HepG2 (cell line): Measurements from ENCODE around the gene MTIF2. TPM values are rescaled to one million over a fixed set of nuclear protein-coding genes. Genes with fewer than 3 reads are reported as not detected.

Experiments used
- AKNA ChIP-seq: sonication (generic); formaldehyde crosslinking; IDR thresholded peaks from 2 replicates; pipeline ENCODE4 v1.4.0; 2020; ENCODE audit warnings: missing genetic modification reagents, borderline replicate concordance
- HNRNPK ChIP-seq: fragments of 200-400 bp; formaldehyde crosslinking; IDR thresholded peaks from 2 replicates; pipeline ENCODE4 v1.6.1; 2018; ENCODE audit warnings: low read length, low read depth, moderate library complexity, mild to moderate bottlenecking; ENCODE audit not compliant: poor library complexity, severe bottlenecking
- SUZ12 ChIP-seq: fragments of 150-350 bp; IDR thresholded peaks from 2 replicates; pipeline ENCODE4 v1.6.1; 2014; ENCODE audit warnings: low read depth, low read length
- ZBTB43 ChIP-seq: sonication (generic); formaldehyde crosslinking; conservative IDR thresholded peaks from 2 replicates; pipeline ENCODE4 v1.4.0; 2020; ENCODE audit warnings: missing genetic modification reagents
- ZBTB44 ChIP-seq: sonication (generic); formaldehyde crosslinking; IDR thresholded peaks from 2 replicates; pipeline ENCODE4 v1.4.0; 2020; ENCODE audit warnings: missing genetic modification reagents
- ZFP82 ChIP-seq: sonication (generic); formaldehyde crosslinking; IDR thresholded peaks from 2 replicates; pipeline ENCODE4 v1.5.1; 2020; ENCODE audit warnings: mild to moderate bottlenecking, missing genetic modification reagents, borderline replicate concordance
- ZNF274 ChIP-seq: sonication (generic); formaldehyde crosslinking; IDR thresholded peaks from 2 replicates; pipeline ENCODE4 v1.5.1; 2020; ENCODE audit warnings: mild to moderate bottlenecking, missing genetic modification reagents
- polyA plus RNA-seq, 8 experiments: library from polyadenylated mRNA; depleted of rRNA in 3 of 8; stranded (reverse) in 7 of 8; unstranded in 1 of 8; fragments of >200 nt; fragmentation: Illumina TruSeq in 4 of 8; extraction: Trizol in 4 of 8; gene quantifications; 2 replicates each; pipeline versions ENCODE4 v1.2.1 to v1.2.3, GENCODE V29; 2011 to 2016; ENCODE audit warnings: low read depth in 4 of 8, missing spikeins in 1 of 8, mixed read lengths in 1 of 8; ENCODE audit not compliant: insufficient read depth in 1 of 8
- total RNA-seq, 5 experiments: library from RNA; depleted of rRNA; stranded (reverse); fragments of >200 nt; fragmentation: Illumina TruSeq; extraction: Trizol; gene quantifications; 2 replicates each; pipeline ENCODE4 v1.2.3, GENCODE V29; 2016; ENCODE audit warnings: low read depth in 1 of 5
- TF ChIP-seq, protein P1 (sequence below): sonication (generic); formaldehyde crosslinking; IDR thresholded peaks from 2 replicates; pipeline ENCODE4 v1.4.0; 2020; ENCODE audit warnings: missing genetic modification reagents, borderline replicate concordance
- TF ChIP-seq, protein P2 (sequence below): sonication (generic); formaldehyde crosslinking; IDR thresholded peaks from 2 replicates; pipeline ENCODE4 v1.4.0; 2020; ENCODE audit warnings: mild to moderate bottlenecking, missing genetic modification reagents, borderline replicate concordance

Gene MTIF2
- total and polyA plus RNA-seq, 2 of the 13 experiments (the other 11 are each of a cell fraction or from before 2014, with no cell fraction given), result 32.1 to 92.1 TPM

GRCh38 chr2:55232084-55232862 lies 36.8 kb downstream of the MTIF2 start, which contains the start of the genes CLHC1 and RPS27A (continued):
- TF ChIP-seq, protein P1, sequence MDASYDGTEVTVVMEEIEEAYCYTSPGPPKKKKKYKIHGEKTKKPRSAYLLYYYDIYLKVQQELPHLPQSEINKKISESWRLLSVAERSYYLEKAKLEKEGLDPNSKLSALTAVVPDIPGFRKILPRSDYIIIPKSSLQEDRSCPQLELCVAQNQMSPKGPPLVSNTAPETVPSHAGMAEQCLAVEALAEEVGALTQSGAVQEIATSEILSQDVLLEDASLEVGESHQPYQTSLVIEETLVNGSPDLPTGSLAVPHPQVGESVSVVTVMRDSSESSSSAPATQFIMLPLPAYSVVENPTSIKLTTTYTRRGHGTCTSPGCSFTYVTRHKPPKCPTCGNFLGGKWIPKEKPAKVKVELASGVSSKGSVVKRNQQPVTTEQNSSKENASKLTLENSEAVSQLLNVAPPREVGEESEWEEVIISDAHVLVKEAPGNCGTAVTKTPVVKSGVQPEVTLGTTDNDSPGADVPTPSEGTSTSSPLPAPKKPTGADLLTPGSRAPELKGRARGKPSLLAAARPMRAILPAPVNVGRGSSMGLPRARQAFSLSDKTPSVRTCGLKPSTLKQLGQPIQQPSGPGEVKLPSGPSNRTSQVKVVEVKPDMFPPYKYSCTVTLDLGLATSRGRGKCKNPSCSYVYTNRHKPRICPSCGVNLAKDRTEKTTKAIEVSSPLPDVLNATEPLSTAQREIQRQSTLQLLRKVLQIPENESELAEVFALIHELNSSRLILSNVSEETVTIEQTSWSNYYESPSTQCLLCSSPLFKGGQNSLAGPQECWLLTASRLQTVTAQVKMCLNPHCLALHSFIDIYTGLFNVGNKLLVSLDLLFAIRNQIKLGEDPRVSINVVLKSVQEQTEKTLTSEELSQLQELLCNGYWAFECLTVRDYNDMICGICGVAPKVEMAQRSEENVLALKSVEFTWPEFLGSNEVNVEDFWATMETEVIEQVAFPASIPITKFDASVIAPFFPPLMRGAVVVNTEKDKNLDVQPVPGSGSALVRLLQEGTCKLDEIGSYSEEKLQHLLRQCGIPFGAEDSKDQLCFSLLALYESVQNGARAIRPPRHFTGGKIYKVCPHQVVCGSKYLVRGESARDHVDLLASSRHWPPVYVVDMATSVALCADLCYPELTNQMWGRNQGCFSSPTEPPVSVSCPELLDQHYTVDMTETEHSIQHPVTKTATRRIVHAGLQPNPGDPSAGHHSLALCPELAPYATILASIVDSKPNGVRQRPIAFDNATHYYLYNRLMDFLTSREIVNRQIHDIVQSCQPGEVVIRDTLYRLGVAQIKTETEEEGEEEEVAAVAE (CRISPR knock-in tag), result 0 out of 2 replicates have a peak, but pooled peaks have one; percentile 26
- no peak for TF ChIP-seq HNRNPK
- TF ChIP-seq ZBTB43 (CRISPR knock-in tag), result peak; percentile 47
- no peak; the same call in 1 of the 2 replicates for TF ChIP-seq ZBTB44 (CRISPR knock-in tag)
- TF ChIP-seq ZFP82 (CRISPR knock-in tag), result peak; percentile 9; the same call in 1 of the 2 replicates
- TF ChIP-seq SUZ12, result peak; percentile 75
- TF ChIP-seq, protein P2, sequence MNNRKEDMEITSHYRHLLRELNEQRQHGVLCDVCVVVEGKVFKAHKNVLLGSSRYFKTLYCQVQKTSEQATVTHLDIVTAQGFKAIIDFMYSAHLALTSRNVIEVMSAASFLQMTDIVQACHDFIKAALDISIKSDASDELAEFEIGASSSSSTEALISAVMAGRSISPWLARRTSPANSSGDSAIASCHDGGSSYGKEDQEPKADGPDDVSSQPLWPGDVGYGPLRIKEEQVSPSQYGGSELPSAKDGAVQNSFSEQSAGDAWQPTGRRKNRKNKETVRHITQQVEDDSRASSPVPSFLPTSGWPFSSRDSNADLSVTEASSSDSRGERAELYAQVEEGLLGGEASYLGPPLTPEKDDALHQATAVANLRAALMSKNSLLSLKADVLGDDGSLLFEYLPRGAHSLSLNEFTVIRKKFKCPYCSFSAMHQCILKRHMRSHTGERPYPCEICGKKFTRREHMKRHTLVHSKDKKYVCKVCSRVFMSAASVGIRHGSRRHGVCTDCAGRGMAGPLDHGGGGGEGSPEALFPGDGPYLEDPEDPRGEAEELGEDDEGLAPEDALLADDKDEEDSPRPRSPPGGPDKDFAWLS, result no peak
- no peak for TF ChIP-seq AKNA (CRISPR knock-in tag)
- peak; percentile 80 for TF ChIP-seq ZNF274 (CRISPR knock-in tag)
